Thyroid gland (tissue), 4 donors: Measurements from ENCODE around the gene P3H3. TPM values are rescaled to one million over a fixed set of nuclear protein-coding genes. Genes with fewer than 3 reads are reported as not detected.

Experiments
- DNase-seq, 2 donors: peaks; one replicate each; pipeline ENCODE4 v3.0.0-alpha.2; 2019
- H3K27ac ChIP-seq, 3 donors: fragments of 200-600 bp; sonication (generic); 1 replicate in 2 of 3; 2 replicates in 1 of 3; pipeline ENCODE4 v1.5.1; 2016 to 2019; ENCODE audit warnings: mild to moderate bottlenecking in 1 of 3, moderate library complexity in 1 of 3
- H3K27me3 ChIP-seq: fragments of 200-600 bp; sonication (generic); one replicate; pipeline ENCODE4 v1.5.1; 2019
- H3K36me3 ChIP-seq, 2 donors: fragments of 200-600 bp; sonication (generic); one replicate each; pipeline ENCODE4 v1.5.1; 2016 to 2019
- H3K4me1 ChIP-seq, 2 donors: fragments of 200-600 bp; sonication (generic); one replicate each; pipeline ENCODE4 v1.5.1; 2017 to 2019
- H3K4me3 ChIP-seq, 3 donors: fragments of 200-600 bp; sonication (generic); replicated peaks in 1 of 3; 1 replicate in 2 of 3; 2 replicates in 1 of 3; pipeline ENCODE4 v1.5.1; 2016; ENCODE audit warnings: mild to moderate bottlenecking in 1 of 3
- H3K9me3 ChIP-seq: fragments of 200-600 bp; sonication (generic); one replicate; pipeline ENCODE4 v1.5.1; 2017
- CTCF ChIP-seq, 6 experiments: fragments of 200-600 bp in 3 of 6; fragments of 450-650 bp in 3 of 6; sonication (generic) in 3 of 6; IDR thresholded peaks; one replicate each; pipeline ENCODE4 v1.5.1; 2016 to 2019; ENCODE audit warnings: antibody characterized with exemption in 6 of 6, mild to moderate bottlenecking in 2 of 6, inconsistent platforms in 1 of 6, moderate library complexity in 1 of 6
- POLR2A ChIP-seq, 2 donors: fragments of 450-650 bp; IDR thresholded peaks; one replicate each; pipeline ENCODE4 v1.6.1; 2017; ENCODE audit warnings: antibody characterized with exemption in 2 of 2, mild to moderate bottlenecking in 2 of 2, moderate library complexity in 1 of 2
- WGBS, 2 donors: methylation state at CpG; one replicate each; pipeline ENCODE4 v1.1.5; 2017; 5-methylcytosine and 5-hydroxymethylcytosine counted together
- intact Hi-C: fragments of 100-400 bp; cut with DNase I; formaldehyde crosslinking; loops from one replicate; pipeline ENCODE4 v1.15.1; 2023
- total RNA-seq, 4 donors: library from RNA; depleted of rRNA; stranded (reverse); fragments of >200 nt; gene quantifications; one replicate each; pipeline ENCODE4 v1.2.3, GENCODE V29; 2016

The P3H3 gene
- total RNA-seq, 4 donors from 2014 or later: 13.6 to 27.9 (median 20.3) TPM

- H3K9me3 ChIP-seq: no peaks in the 10 kb centered on the region
- intact Hi-C loops: no loop called here
Observed at GRCh38 chr12:6819106-6820030, 8.8 kb upstream of the P3H3 start.

GRCh38 chr12:6820166-6820565, 8.0 kb upstream of the P3H3 start:
- Histone ChIP-seq H3K9me3 (no peaks in the 10 kb centered on the region), H3K4me3 (no peak overlapping the region), H3K36me3 (no peaks in the 10 kb centered on the region), H3K27me3 (no peaks in the 10 kb centered on the region), H3K4me1 (peaks cover 0 to 12% of the 10 kb centered on the region in 2 donors), H3K27ac (no peak overlapping the region)
- TF ChIP-seq CTCF (IDR thresholded peaks at IDR 0.05): no peak
- intact Hi-C loops: no loop called here
- DNase-seq: no peak
- 80 to 81% methylated on average over 4 to 5 of the region's 5 CpGs for WGBS, 2 donors

More at GRCh38 chr12:6819106-6820030, 8.8 kb upstream of the P3H3 start:
- H3K36me3 ChIP-seq: no peaks in the 10 kb centered on the region
- H3K4me3 ChIP-seq: no peak overlapping the region
- 83 to 86% methylated on average over 11 to 12 of the region's 13 CpGs for WGBS, 2 donors
- H3K27me3 ChIP-seq: no peaks in the 10 kb centered on the region
- no peak overlapping the region for H3K27ac ChIP-seq
- peaks cover 0 to 12% of the 10 kb centered on the region in 2 donors for H3K4me1 ChIP-seq
- no peak for DNase-seq
- no peak for TF ChIP-seq POLR2A (IDR thresholded peaks at IDR 0.05)
- TF ChIP-seq CTCF (IDR thresholded peaks at IDR 0.05): no peak

GRCh38 chr12:6821591-6822425, 6.4 kb upstream of the P3H3 start, which contains the start of gene GPR162:
Gene GPR162, plus strand, starts transcription at chr12:6821821. Its CDS starts 2,078 bp downstream, at chr12:6823899.
- DNase-seq: peak; percentile 32 to 49

GRCh38 chr12:6822426-6823135, 5.6 kb upstream of the P3H3 start:
- Histone ChIP-seq H3K27me3 (no peaks in the 10 kb centered on the region), H3K4me1 (peaks cover 6 to 19% of the 10 kb centered on the region in 2 donors), H3K36me3 (no peaks in the 10 kb centered on the region), H3K9me3 (no peaks in the 10 kb centered on the region), H3K27ac (no peak overlapping the region), H3K4me3 (no peak overlapping the region)
- intact Hi-C loops: no loop called here
- no peak for DNase-seq
- WGBS, 2 donors: 46 to 47% methylated on average over 7 of the region's 7 CpGs
- TF ChIP-seq POLR2A (IDR thresholded peaks at IDR 0.05) (no peak), CTCF (IDR thresholded peaks at IDR 0.05) (no peak)

More at GRCh38 chr12:6821591-6822425, 6.4 kb upstream of the P3H3 start, which contains the start of gene GPR162:
- no peaks in the 10 kb centered on the region for H3K36me3 ChIP-seq
- peak within 1 kb of the TSS in 1 of 3 donors; percentile 34 for H3K4me3 ChIP-seq
- 2 to 8% methylated on average over 10 to 23 of the region's 28 CpGs for WGBS, 2 donors
- H3K4me1 ChIP-seq: peaks cover 0 to 12% of the 10 kb centered on the region in 2 donors
- no peaks in the 10 kb centered on the region for H3K27me3 ChIP-seq
- H3K9me3 ChIP-seq: no peaks in the 10 kb centered on the region
- H3K27ac ChIP-seq: no peak within 1 kb of the TSS
- TF ChIP-seq CTCF (IDR thresholded peaks at IDR 0.05): no peak
- TF ChIP-seq POLR2A (IDR thresholded peaks at IDR 0.05): no peak
- intact Hi-C loops: no loop called here
